HEK293T (cell line): Measurements from ENCODE around the gene LACC1.

ENCODE experiments used
- ARNT ChIP-seq: fragments of 450-650 bp; IDR thresholded peaks from 2 replicates; pipeline ENCODE4 v1.6.1; 2017; ENCODE audit warnings: mild to moderate bottlenecking
- BHLHE40 ChIP-seq: fragments of 450-650 bp; IDR thresholded peaks from 2 replicates; pipeline ENCODE4 v1.6.1; 2016; ENCODE audit warnings: mild to moderate bottlenecking, moderate library complexity, borderline replicate concordance
- ELF4 ChIP-seq: fragments of 450-650 bp; IDR thresholded peaks from 2 replicates; pipeline ENCODE4 v1.6.1; 2017; ENCODE audit warnings: antibody characterized with exemption
- FOXA1 ChIP-seq: fragments of 450-650 bp; IDR thresholded peaks from 2 replicates; pipeline ENCODE4 v1.6.1; 2016; ENCODE audit warnings: mild to moderate bottlenecking
- FOXK2 ChIP-seq: fragments of 450-650 bp; IDR thresholded peaks from 2 replicates; pipeline ENCODE4 v1.6.1; 2016; ENCODE audit warnings: mild to moderate bottlenecking
- HDGF ChIP-seq: fragments of 450-650 bp; IDR thresholded peaks from 2 replicates; pipeline ENCODE4 v1.6.1; 2017; ENCODE audit warnings: antibody characterized with exemption, borderline replicate concordance
- L3MBTL2 ChIP-seq: fragments of 450-650 bp; conservative IDR thresholded peaks from 2 replicates; pipeline ENCODE4 v1.6.1; 2016; ENCODE audit warnings: mild to moderate bottlenecking
- NFRKB ChIP-seq: fragments of 450-650 bp; IDR thresholded peaks from 2 replicates; pipeline ENCODE4 v1.6.1; 2016; ENCODE audit warnings: mild to moderate bottlenecking, moderate library complexity
- SP1 ChIP-seq: fragments of 450-650 bp; IDR thresholded peaks from 2 replicates; pipeline ENCODE4 v1.6.1; 2017
- TARDBP ChIP-seq: fragments of 450-650 bp; IDR thresholded peaks from 2 replicates; pipeline ENCODE4 v1.6.1; 2016

- TF ChIP-seq ELF4 (no peak), BHLHE40 (no peak), NFRKB (no peak), SP1 (no peak), FOXK2 (no peak), HDGF (no peak), TARDBP (no peak), L3MBTL2 (no peak), FOXA1 (no peak), ARNT (no peak)
Observed at GRCh38 chr13:43939086-43939485, 59.4 kb downstream of the LACC1 start.
